Immature natural killer cell (primary cell): Measurements from ENCODE around the gene TRERF1. TPM values are rescaled to one million over a fixed set of nuclear protein-coding genes. Genes with fewer than 3 reads are reported as not detected.

Experiments used
- DNase-seq, 3 donors: peaks; one replicate each; pipeline ENCODE4 v3.0.0; 2022; ENCODE audit warnings: mixed read lengths in 1 of 3
- H3K27ac Mint-ChIP-seq, 6 donors: one replicate each; pipeline ENCODE4 v1.8.0; 2020; ENCODE audit warnings: mixed read lengths in 6 of 6, mild to moderate bottlenecking in 5 of 6, inconsistent platforms in 4 of 6, moderate library complexity in 3 of 6
- H3K27me3 Mint-ChIP-seq, 3 donors: one replicate each; pipeline ENCODE4 v1.8.0; 2020 to 2021; ENCODE audit warnings: low read depth in 3 of 3, mild to moderate bottlenecking in 3 of 3, mixed read lengths in 3 of 3, moderate library complexity in 3 of 3, inconsistent platforms in 1 of 3
- H3K36me3 Mint-ChIP-seq, 3 donors: one replicate each; pipeline ENCODE4 v1.8.0; 2020; ENCODE audit warnings: mixed read lengths in 3 of 3, inconsistent platforms in 2 of 3, mild to moderate bottlenecking in 2 of 3
- H3K4me1 Mint-ChIP-seq, 2 donors: one replicate each; pipeline ENCODE4 v1.8.0; 2020; ENCODE audit warnings: inconsistent platforms in 2 of 2, mild to moderate bottlenecking in 2 of 2, mixed read lengths in 2 of 2, moderate library complexity in 1 of 2
- H3K4me3 Mint-ChIP-seq, 5 donors: one replicate each; pipeline ENCODE4 v1.8.0; 2020; ENCODE audit warnings: mild to moderate bottlenecking in 5 of 5, mixed read lengths in 5 of 5, inconsistent platforms in 3 of 5, moderate library complexity in 3 of 5
- H3K9me3 Mint-ChIP-seq, 6 donors: one replicate each; pipeline ENCODE4 v1.8.0; 2020; ENCODE audit warnings: mild to moderate bottlenecking in 6 of 6, mixed read lengths in 6 of 6, inconsistent platforms in 4 of 6, moderate library complexity in 3 of 6
- polyA plus RNA-seq, 3 donors: library from polyadenylated mRNA; unstranded; fragments of 300-500 nt; fragmentation: Illumina TruSeq; gene quantifications; one replicate each; pipeline ENCODE4 v1.2.3, GENCODE V29; 2021

Gene TRERF1
- polyA plus RNA-seq, 3 donors from 2014 or later, result 1.5 to 8.8 (median 2.1) TPM

DNA sequence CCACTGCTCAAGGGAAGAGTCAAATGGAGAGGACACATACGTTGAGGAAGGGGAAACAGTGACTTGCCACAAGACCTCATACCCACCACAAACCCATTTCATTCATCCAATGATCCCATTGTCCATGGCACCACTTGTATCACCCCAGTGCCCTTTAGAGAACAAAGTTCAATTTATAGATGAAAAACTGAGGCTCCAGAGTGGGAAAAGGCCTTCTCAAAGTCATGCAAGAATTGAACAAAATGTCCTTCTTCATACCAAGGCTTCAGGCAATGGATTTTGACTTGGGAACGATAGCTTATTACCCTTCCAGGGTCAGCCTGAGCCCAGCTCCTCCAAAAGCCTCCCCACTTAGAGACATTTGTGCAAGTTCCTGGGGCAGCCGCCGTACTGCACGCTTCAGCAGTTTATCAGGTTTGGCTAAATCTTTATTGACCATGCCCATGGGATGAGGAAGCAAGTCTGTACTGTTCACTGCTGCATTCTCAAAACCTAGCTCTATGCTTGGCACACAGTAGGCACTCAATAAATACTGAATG is 186.8 kb downstream of the TRERF1 start:
- Mint-ChIP-seq H3K36me3 (peaks cover 0 to 37% (median 12%) of the 10 kb centered on the region in 3 donors), H3K4me1 (peaks cover 25 to 26% of the 10 kb centered on the region in 2 donors), H3K27me3 (peaks cover 2 to 17% (median 5%) of the 10 kb centered on the region in 3 donors), H3K27ac (peak overlapping the region in 1 of 6 donors; percentile 53), H3K4me3 (no peak overlapping the region), H3K9me3 (no peaks in the 10 kb centered on the region)
- no peak for DNase-seq

DNA sequence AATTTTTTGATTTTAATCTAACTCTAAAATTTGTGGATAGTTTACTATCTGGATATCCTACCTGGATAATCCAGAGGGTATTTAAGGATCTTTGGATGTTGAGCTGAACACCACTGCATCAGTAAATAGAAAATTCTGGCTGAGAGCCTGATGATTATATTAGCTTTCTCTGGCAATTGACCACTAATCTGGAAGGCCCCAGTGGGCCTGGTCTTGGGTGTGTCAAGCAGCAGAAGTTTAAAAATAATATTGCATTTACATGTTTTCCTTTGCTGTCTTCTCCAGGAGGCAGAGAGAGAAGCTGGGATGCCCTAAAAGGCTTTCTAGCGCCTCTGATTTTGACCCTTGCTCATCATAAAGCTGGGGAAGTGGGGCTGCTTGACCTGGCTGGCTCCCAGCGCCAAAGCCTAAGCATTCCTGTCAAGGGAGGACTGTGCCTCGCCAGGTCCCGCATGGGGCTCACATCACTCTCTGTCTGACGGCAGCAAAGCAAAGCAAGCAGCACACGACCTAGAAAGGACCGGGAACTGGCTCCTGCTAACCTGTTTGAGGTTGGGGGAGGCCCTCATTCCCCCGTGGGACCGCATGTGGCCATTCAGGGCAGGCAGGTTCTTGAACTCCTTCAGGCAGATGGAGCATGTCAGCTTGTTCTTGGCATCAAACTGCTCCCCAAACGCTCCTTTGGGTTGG is 187.4 kb downstream of the TRERF1 start:
- H3K27me3 Mint-ChIP-seq, result peaks cover 2 to 17% (median 5%) of the 10 kb centered on the region in 3 donors
- H3K4me1 Mint-ChIP-seq, result peaks cover 19 to 20% of the 10 kb centered on the region in 2 donors
- H3K9me3 Mint-ChIP-seq, result no peaks in the 10 kb centered on the region
- DNase-seq, result no peak
- peak overlapping the region in 1 of 6 donors; percentile 53 for H3K27ac Mint-ChIP-seq
- H3K36me3 Mint-ChIP-seq, result peaks cover 0 to 39% (median 11%) of the 10 kb centered on the region in 3 donors
- no peak overlapping the region for H3K4me3 Mint-ChIP-seq

DNA sequence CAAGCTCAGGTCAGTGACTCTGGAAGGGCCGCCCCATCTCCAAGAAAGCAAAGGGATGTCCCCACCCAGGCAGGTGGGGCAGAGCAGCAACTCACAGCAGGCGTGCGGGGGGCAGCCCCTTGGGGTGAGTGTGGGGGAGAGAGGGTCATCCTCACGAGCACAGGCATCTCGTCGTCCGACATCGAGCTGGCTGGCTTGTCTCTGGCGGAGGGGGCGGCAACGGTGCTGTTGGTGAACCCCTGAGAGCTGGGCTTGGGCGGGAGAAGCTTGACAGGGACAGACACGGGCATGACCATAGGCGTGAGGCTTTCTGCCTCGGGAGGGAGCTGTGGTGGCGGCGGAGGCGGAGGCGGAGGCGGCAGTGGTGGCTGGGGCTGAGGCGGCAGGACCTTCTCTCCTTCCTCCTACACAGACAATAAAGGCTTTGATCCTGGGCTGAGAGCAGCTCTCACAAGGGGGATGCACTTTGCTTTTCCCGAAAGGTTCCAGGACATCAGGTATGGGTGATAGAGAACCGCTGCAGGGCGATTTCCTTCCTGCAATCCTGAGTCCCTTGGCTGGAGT is 188.5 kb downstream of the TRERF1 start:
- peaks cover 0 to 35% (median 11%) of the 10 kb centered on the region in 3 donors for H3K36me3 Mint-ChIP-seq
- DNase-seq, result no peak
- no peak overlapping the region for H3K4me3 Mint-ChIP-seq
- H3K27me3 Mint-ChIP-seq, result peaks cover 2 to 17% (median 5%) of the 10 kb centered on the region in 3 donors
- H3K27ac Mint-ChIP-seq, result peak overlapping the region in 2 of 6 donors; percentile 40 to 51
- peaks cover 17% of the 10 kb centered on the region in 2 donors for H3K4me1 Mint-ChIP-seq
- H3K9me3 Mint-ChIP-seq, result no peaks in the 10 kb centered on the region

DNA sequence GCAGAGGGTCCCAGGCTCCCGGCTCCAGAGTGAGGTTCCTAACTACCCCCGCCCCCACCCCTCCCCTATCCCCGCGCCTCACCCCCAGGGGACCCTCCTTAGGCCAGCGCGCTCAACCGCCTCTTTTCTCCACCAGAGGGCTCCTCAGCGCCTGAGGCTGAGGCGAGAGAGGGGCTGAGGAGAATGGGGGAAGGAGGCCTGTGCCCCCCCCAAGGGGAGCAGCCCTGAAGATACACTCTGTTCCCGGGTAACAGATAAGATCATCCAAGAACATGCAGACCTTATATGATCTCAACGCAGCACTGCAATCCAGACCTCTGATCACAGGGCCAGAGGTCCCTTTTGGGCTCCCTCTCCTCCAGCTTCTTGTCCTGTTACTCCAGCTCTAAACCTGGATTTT is 190.8 kb downstream of the TRERF1 start:
- peaks cover 12 to 17% of the 10 kb centered on the region in 2 donors for H3K4me1 Mint-ChIP-seq
- peaks cover 4 to 48% (median 17%) of the 10 kb centered on the region in 3 donors for H3K36me3 Mint-ChIP-seq
- H3K27me3 Mint-ChIP-seq, result peaks cover 2 to 17% (median 5%) of the 10 kb centered on the region in 3 donors
- DNase-seq, result peak; percentile 24 to 30 (median 29)
- H3K9me3 Mint-ChIP-seq, result no peaks in the 10 kb centered on the region
- H3K4me3 Mint-ChIP-seq, result no peak overlapping the region
- peak overlapping the region in 4 of 6 donors; percentile 34 to 87 (median 48) for H3K27ac Mint-ChIP-seq

DNA sequence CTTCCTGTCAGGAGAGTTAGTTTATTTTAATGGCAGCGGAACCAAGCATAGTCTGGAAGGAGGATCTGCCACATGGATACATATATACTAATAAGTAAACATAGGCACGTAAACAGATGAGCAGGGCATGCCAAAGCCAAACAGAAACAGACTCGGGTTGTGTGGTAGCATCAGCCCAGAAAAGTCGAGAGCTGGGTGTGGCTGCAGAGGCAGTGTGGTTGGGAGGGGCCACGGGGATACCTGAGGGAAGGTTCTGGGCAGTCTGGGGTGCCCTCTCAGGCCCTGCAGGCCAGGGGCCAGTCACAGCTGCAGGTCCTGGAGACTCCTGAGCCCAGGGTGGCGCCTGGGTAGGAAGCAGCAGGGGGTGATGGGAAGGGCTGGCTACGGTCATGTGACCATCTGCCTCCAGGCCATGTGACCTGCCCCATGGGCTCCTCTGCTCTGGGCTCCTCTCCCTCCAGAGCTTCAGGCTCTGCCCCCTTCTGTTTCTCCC is 191.3 kb downstream of the TRERF1 start:
- Mint-ChIP-seq H3K9me3 (no peaks in the 10 kb centered on the region), H3K27me3 (peaks cover 2 to 17% (median 5%) of the 10 kb centered on the region in 3 donors), H3K27ac (peak overlapping the region in 1 of 6 donors; percentile 40), H3K4me3 (no peak overlapping the region), H3K36me3 (peaks cover 9 to 53% (median 20%) of the 10 kb centered on the region in 3 donors), H3K4me1 (peaks cover 12 to 17% of the 10 kb centered on the region in 2 donors)
- no peak for DNase-seq

DNA sequence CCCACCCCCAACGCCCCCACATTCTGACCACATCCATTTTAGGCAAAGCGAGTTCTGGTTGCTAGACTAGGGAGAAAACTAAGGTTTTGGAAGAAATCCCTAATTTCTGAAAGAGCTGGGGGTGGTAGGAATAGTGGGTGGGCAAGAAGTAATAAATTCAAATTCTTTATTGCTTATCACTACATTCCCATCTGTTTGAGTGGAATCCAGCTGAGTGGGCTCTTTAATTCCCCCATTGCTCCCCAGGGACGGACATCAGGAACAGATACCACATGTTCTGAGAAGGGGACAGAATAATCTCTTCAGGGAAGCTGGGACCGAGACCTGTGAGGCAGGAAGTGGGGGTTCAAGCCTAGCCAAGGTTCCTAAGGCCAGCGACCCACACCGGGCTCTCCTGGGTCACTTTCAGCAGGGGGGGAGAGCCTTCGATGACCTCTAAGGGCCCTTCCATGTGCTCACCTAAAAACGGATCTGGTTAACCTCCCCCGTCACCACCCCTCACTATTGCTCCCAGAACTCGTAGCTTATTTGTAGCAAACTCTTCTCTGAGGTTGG is 191.8 kb downstream of the TRERF1 start:
- peaks cover 10 to 58% (median 25%) of the 10 kb centered on the region in 3 donors for H3K36me3 Mint-ChIP-seq
- peaks cover 12 to 17% of the 10 kb centered on the region in 2 donors for H3K4me1 Mint-ChIP-seq
- peaks cover 2 to 17% (median 5%) of the 10 kb centered on the region in 3 donors for H3K27me3 Mint-ChIP-seq
- no peak for DNase-seq
- H3K9me3 Mint-ChIP-seq, result no peaks in the 10 kb centered on the region
- no peak overlapping the region for H3K27ac Mint-ChIP-seq
- H3K4me3 Mint-ChIP-seq, result no peak overlapping the region

DNA sequence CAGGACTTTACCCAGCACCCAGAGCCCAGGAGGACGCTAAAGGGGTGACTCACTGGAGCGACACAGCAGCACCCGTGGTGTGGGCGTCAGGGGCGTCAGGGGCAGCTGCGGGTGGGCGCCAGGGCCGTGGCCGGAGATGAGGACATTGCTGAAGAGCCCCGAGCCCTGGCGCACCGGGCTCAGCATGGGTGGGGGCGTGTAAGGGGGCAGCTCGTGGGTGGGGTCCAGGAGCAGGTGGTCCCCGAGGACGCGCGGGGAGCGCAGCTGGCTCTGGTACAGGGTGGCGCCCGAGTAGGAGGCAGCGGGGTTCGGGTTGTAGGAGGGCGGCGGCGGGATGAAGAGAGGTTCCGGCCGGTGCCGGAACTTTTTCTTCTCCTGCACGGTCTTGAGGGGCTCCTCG is 192.4 kb downstream of the TRERF1 start:
- no peak for DNase-seq
- Mint-ChIP-seq H3K4me3 (no peak overlapping the region), H3K27ac (no peak overlapping the region), H3K9me3 (no peaks in the 10 kb centered on the region), H3K36me3 (peaks cover 16 to 64% (median 29%) of the 10 kb centered on the region in 3 donors), H3K4me1 (peaks cover 12 to 17% of the 10 kb centered on the region in 2 donors), H3K27me3 (peaks cover 2 to 15% (median 5%) of the 10 kb centered on the region in 3 donors)

DNA sequence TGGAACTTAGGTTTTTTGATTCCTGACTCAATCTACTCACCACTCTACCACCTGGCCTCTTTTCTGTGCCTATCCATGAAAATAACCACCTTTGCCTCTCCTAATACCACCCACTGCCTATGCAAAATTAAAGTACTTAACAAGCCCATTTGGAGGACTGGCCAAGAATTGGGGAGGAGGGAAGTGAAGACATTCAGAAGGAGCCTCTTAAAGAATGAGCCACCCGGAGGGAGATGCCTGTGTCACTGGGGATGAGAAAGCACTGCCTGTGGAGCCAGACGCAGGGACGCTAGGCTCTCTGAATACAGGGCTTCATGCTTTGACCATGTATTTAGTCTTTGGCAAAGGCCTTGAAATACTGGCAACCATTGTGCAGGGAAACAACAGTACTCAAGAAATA is 194.1 kb downstream of the TRERF1 start:
- no peak for DNase-seq
- Mint-ChIP-seq H3K27me3 (peaks cover 2 to 8% (median 5%) of the 10 kb centered on the region in 3 donors), H3K4me1 (peaks cover 15 to 21% of the 10 kb centered on the region in 2 donors), H3K9me3 (no peaks in the 10 kb centered on the region), H3K27ac (peak overlapping the region in 2 of 6 donors; percentile 35 to 64), H3K4me3 (no peak overlapping the region), H3K36me3 (peaks cover 25 to 68% (median 33%) of the 10 kb centered on the region in 3 donors)

DNA sequence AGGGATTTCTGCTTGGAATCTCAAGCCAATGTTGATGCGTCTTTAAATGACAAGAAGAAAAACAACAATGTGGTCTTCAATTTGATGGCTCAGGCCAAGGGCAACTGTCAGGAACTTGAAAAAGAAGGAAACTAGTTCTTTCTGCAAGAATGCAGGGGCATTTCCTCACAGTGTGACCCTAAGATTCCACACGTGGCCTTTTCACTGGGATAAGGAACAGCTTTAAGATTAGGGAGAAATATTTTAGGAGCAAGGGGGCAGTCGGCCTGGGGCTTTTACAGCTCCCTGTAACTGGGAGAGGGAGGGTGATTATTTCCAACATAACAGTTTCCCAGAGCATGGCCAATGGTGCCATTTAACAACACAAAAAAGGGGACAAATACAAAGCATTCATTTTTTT is 194.7 kb downstream of the TRERF1 start:
- Mint-ChIP-seq H3K27me3 (peaks cover 0 to 7% (median 2%) of the 10 kb centered on the region in 3 donors), H3K4me3 (no peak overlapping the region), H3K36me3 (peaks cover 25 to 70% (median 33%) of the 10 kb centered on the region in 3 donors), H3K4me1 (peaks cover 19 to 24% of the 10 kb centered on the region in 2 donors), H3K9me3 (no peaks in the 10 kb centered on the region), H3K27ac (no peak overlapping the region)
- no peak for DNase-seq

DNA sequence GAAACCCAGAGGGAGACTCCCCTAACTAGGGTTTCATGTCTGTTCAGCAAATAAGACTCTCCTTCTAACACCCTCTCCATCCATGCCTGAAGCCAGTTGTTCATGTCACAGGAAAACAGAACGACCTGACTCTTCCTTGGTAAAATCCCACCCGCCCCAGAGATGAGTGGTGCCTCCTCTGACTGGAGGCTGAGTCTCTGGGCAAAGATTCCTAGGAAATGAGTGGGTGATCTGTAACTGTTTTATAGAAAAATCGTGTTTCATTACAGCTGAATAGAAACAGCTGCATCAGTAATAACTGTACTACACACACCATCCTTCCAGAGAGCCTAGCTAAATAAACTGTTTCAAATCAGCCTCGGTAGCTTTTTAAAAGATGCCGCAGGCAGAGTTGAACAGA is 196.7 kb downstream of the TRERF1 start:
- no peak overlapping the region for H3K4me3 Mint-ChIP-seq
- H3K27me3 Mint-ChIP-seq, result peaks cover 0 to 4% (median 0%) of the 10 kb centered on the region in 3 donors
- H3K27ac Mint-ChIP-seq, result no peak overlapping the region
- DNase-seq, result no peak
- peaks cover 16 to 22% of the 10 kb centered on the region in 2 donors for H3K4me1 Mint-ChIP-seq
- no peaks in the 10 kb centered on the region for H3K9me3 Mint-ChIP-seq
- H3K36me3 Mint-ChIP-seq, result peaks cover 25 to 74% (median 37%) of the 10 kb centered on the region in 3 donors

DNA sequence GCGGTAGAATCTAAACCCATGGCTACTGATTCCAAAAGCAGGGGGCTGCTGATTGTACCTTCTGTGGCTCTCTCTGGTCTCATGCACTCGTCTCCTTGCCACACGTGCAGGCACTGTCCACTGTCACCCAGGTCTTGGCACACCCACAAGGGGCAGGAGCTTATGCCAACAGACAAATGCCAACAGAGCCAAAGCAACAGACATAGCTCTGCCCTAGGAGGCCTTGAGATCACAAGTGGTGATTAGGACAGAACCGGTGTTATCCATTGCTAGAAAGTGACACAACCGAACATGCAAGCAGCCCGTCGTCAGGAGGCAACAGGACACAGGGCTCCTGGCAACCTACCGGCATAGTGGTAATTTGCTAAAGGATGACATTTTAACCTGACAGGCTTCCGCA is 197.2 kb downstream of the TRERF1 start:
- no peaks in the 10 kb centered on the region for H3K9me3 Mint-ChIP-seq
- H3K4me3 Mint-ChIP-seq, result no peak overlapping the region
- H3K27me3 Mint-ChIP-seq, result peaks cover 0 to 4% (median 0%) of the 10 kb centered on the region in 3 donors
- no peak for DNase-seq
- peaks cover 16 to 22% of the 10 kb centered on the region in 2 donors for H3K4me1 Mint-ChIP-seq
- peaks cover 26 to 75% (median 37%) of the 10 kb centered on the region in 3 donors for H3K36me3 Mint-ChIP-seq
- no peak overlapping the region for H3K27ac Mint-ChIP-seq

DNA sequence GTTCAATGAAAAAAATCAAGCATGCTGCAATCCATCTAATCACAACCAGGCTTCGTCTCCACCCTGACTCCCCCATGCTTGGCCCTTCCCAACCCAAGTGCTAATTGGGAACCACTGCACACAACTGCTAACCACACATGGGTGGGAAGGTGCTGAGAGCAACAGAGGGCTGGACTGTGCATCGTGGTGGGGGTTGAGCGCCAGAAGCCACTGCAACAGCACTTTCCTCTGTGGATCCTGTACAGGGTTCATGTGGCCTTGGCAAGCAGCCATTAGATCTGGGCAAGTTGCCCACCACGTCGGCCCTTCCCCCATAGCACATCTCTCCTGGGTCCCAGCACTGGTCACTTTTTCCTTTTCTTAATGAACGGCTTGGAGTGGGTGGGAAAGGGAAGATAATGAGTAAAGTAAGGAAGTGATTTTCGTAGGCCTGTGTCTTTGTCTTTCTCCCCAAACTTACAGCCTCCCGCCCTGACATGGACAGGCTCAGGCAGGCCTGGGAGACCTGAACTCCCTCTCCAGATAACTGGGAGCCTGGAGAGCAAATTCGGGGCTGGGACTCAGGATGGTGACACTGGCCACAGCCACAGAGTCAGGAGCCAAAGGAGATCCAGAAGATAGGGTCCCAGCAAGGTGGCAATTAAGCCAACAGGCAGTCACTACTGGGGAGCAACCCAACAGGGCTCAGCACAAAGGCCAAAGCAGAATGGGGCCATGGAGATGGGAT is 199.7 kb downstream of the TRERF1 start:
- Mint-ChIP-seq H3K27me3 (peaks cover 0 to 4% (median 2%) of the 10 kb centered on the region in 3 donors), H3K36me3 (peaks cover 35 to 79% (median 36%) of the 10 kb centered on the region in 3 donors), H3K4me3 (no peak overlapping the region), H3K9me3 (no peaks in the 10 kb centered on the region), H3K4me1 (peaks cover 16 to 22% of the 10 kb centered on the region in 2 donors), H3K27ac (peak overlapping the region; percentile 26 to 73 (median 57))
- DNase-seq, result no peak

DNA sequence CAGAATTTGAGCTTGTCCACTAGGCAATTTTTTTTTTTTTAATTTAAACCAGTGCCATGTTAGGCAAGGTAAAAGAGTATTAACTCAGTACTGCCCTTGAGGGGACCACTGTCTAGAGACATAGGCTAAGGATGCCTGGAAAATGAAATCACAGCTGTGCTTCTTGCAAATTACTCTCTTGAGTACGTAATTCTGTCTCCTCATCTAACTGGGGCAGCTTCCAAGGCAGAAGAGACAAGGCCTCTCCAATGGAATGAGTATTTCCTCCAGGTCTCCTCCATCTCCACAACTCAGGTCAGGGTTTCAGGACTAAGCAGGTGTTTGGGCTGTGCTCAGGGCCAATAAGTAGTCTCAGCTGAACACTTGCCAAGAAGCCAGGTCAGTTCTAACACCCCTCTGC is 200.2 kb downstream of the TRERF1 start:
- H3K4me3 Mint-ChIP-seq, result no peak overlapping the region
- H3K9me3 Mint-ChIP-seq, result no peaks in the 10 kb centered on the region
- DNase-seq, result no peak
- peaks cover 16 to 22% of the 10 kb centered on the region in 2 donors for H3K4me1 Mint-ChIP-seq
- peaks cover 38 to 78% (median 39%) of the 10 kb centered on the region in 3 donors for H3K36me3 Mint-ChIP-seq
- peaks cover 0 to 4% (median 2%) of the 10 kb centered on the region in 3 donors for H3K27me3 Mint-ChIP-seq
- H3K27ac Mint-ChIP-seq, result peak overlapping the region in 5 of 6 donors; percentile 17 to 73 (median 55)
